ENCODE measurements around the gene PTPRC.

PTPRC gene

GRCh38 chr1:198761859-198762616 is 123.2 kb downstream of the PTPRC start:
- no peak for DNase-seq (ENCODE audit: low read depth in 2 of 2)

GRCh38 chr1:198763298-198763714 is 124.5 kb downstream of the PTPRC start:
- DNase-seq (ENCODE audit: low read depth in 2 of 2) = no peak

GRCh38 chr1:198764748-198765147 is 125.9 kb downstream of the PTPRC start:
- DNase-seq (ENCODE audit: low read depth in 2 of 2) = no peak

- no peak for DNase-seq (ENCODE audit: low read depth in 2 of 2)
These were observed 126.6 kb downstream of the PTPRC start for GRCh38 chr1:198765416-198765815.

GRCh38 chr1:198771563-198772153 is 132.8 kb downstream of the PTPRC start:
- DNase-seq (ENCODE audit: low read depth in 2 of 2) = no peak

- no peak for DNase-seq (ENCODE audit: low read depth in 2 of 2)
These were observed 133.8 kb downstream of the PTPRC start for GRCh38 chr1:198772626-198773025.

GRCh38 chr1:198773030-198773429 is 134.2 kb downstream of the PTPRC start:
- no peak for DNase-seq (ENCODE audit: low read depth in 2 of 2)

- no peak for DNase-seq (ENCODE audit: low read depth in 2 of 2)
These were observed 134.7 kb downstream of the PTPRC start for GRCh38 chr1:198773523-198773922.

- DNase-seq (ENCODE audit: low read depth in 2 of 2) = no peak
These were observed 135.6 kb downstream of the PTPRC start for GRCh38 chr1:198774421-198774820.

GRCh38 chr1:198775606-198776005 is 136.8 kb downstream of the PTPRC start:
- DNase-seq (ENCODE audit: low read depth in 2 of 2) = no peak

GRCh38 chr1:198776602-198777029 is 137.8 kb downstream of the PTPRC start:
- no peak for DNase-seq (ENCODE audit: low read depth in 2 of 2)

- no peak for DNase-seq (ENCODE audit: low read depth in 2 of 2)
These were observed 139.2 kb downstream of the PTPRC start for GRCh38 chr1:198778049-198778448.

GRCh38 chr1:198780376-198780775 is 141.5 kb downstream of the PTPRC start:
- DNase-seq (ENCODE audit: low read depth in 2 of 2) = no peak

- no peak for DNase-seq (ENCODE audit: low read depth in 2 of 2)
These were observed 149.8 kb downstream of the PTPRC start for GRCh38 chr1:198788561-198789064.

GRCh38 chr1:198793714-198794113 is 154.9 kb downstream of the PTPRC start:
- no peak for DNase-seq (ENCODE audit: low read depth in 2 of 2)

- no peak for DNase-seq (ENCODE audit: low read depth in 2 of 2)
These were observed 155.7 kb downstream of the PTPRC start for GRCh38 chr1:198794498-198794897.

- no peak for DNase-seq (ENCODE audit: low read depth in 2 of 2)
These were observed 158.8 kb downstream of the PTPRC start for GRCh38 chr1:198797656-198798055.

GRCh38 chr1:198798923-198799386 is 160.1 kb downstream of the PTPRC start:
- DNase-seq (ENCODE audit: low read depth in 2 of 2) = no peak

GRCh38 chr1:198805498-198806151 is 166.8 kb downstream of the PTPRC start:
- DNase-seq (ENCODE audit: low read depth in 2 of 2) = no peak

- no peak for DNase-seq (ENCODE audit: low read depth in 2 of 2)
These were observed 168.0 kb downstream of the PTPRC start for GRCh38 chr1:198806861-198807260.
